Measurements from ENCODE around the gene TCEAL8.

The TCEAL8 gene

DNA sequence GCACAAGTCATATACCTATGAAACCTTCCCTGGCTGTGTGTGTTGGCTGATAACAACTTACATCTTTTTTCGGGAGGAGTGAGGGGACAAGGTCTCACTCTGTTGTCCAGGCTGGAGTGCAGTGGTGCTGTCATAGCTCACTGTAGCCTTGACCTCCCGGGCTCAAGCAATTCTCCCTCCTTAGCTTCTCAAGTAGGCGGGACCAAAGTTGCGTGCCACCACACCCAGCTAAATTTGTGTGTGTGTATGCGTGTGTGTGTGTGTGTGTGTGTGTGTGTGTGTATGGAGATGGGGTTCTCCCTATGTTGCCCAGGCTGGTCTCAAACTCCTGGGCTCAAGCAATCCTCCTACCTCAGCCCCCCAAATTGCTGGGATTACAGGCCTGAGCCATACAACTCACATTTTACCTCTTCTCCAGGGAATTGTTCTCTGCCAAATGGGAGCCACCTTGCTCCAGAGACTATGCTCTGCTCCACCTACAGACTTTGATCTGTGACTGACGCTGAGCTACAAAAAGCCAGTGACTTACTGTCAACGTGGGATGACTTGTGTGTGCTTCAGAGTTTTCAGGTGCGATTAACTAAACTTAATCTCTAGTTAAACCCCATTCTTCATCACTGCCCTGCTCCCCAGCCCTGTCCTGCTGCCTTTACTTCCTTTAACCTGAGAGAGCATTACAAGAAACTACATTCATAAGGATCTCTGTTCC, 42.1 kb downstream of the TCEAL8 start:
- no peak for DNase-seq

DNA sequence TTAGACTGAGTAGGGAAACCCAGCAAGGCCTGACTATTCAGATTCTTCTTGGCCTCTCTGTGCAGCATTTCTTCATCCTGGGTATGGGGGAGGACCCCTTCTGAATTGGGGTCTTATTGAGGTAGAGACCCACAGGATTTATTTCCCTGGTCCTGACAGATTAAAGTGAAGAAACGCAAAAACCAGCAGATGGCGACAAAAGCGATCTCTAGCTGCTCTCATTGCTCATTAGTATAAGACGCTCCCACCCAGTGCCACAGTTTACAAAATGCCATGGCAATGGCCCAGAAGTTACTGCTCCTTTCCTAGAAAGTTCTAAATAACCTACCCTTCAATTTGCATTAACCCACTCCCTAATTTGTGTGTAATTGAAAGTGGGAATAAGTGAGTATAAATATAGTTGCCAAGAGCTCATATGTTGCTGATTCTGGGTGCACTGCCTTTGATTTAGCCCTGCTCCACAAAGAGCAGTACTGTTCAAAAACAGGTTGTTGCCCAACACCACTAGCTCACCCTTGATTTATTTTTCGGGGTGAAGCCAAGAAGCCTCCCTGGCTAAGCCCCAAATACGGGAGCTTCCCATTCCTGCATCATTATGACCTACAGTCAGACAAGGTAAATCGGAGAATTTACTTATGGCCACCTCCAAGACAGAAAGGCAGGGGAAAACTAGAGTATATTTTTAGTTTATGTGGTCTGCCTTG, 43.8 kb downstream of the TCEAL8 start:
- DNase-seq: no peak

DNA sequence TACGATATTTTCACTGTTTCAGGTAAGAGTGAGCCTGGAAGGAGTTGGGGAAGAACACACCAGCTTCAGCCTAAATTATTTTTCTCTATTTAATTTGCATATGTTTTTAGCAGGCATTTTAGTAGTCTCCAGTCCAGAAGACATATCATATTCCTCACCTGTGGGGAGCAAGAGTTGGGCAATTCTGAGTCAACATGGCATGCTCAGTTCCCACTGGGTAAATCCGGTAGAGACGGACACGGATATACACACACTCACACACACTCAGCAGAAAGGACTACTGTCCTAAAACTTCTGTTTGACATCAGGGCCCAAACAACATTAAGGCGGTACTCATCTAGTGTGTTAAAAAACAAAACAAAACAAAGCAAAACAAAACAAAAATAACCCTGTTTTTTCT, 44.9 kb downstream of the TCEAL8 start:
- DNase-seq: no peak

Data from SIG-M5 (cell line).